GM19043 (cell line): ENCODE measurements around the gene SPTLC3.
A peak's percentile ranks its signal among the peaks of the same experiment; 100 is the strongest.

Experiments
- ATAC-seq: cut with Tn5 transposase; IDR thresholded peaks from one replicate; pipeline ENCODE4 v1.9.1; 2021; ENCODE audit warnings: low read depth; ENCODE audit not compliant: unreplicated experiment

Gene SPTLC3

GRCh38 chr20:12984069-12984765 lies 24.6 kb upstream of the SPTLC3 start:
- no peak for ATAC-seq

GRCh38 chr20:12984863-12985262 lies 23.9 kb upstream of the SPTLC3 start:
- no peak for ATAC-seq

GRCh38 chr20:12987261-12987660 lies 21.5 kb upstream of the SPTLC3 start:
- ATAC-seq: no peak

GRCh38 chr20:12989586-12990115 lies 19.1 kb upstream of the SPTLC3 start:
- no peak for ATAC-seq

GRCh38 chr20:12997128-12997655 lies 11.6 kb upstream of the SPTLC3 start:
- no peak for ATAC-seq

GRCh38 chr20:12998046-12998445 lies 10.7 kb upstream of the SPTLC3 start:
- ATAC-seq: no peak

GRCh38 chr20:12999201-12999600 lies 9.6 kb upstream of the SPTLC3 start:
- no peak for ATAC-seq

GRCh38 chr20:13002251-13002650 lies 6.5 kb upstream of the SPTLC3 start:
- no peak for ATAC-seq

GRCh38 chr20:13006825-13007224 lies 1.9 kb upstream of the SPTLC3 start:
- ATAC-seq: no peak

- ATAC-seq: no peak
Measured at GRCh38 chr20:13007596-13007995, 1.2 kb upstream of the SPTLC3 start.

GRCh38 chr20:13009682-13010406 lies 1.1 kb downstream of the SPTLC3 start:
- ATAC-seq: peak; percentile 96

GRCh38 chr20:13012886-13013285 lies 4.1 kb downstream of the SPTLC3 start:
- no peak for ATAC-seq

- no peak for ATAC-seq
Measured at GRCh38 chr20:13013411-13013810, 4.6 kb downstream of the SPTLC3 start.

GRCh38 chr20:13017235-13017634 lies 8.5 kb downstream of the SPTLC3 start:
- ATAC-seq: no peak

GRCh38 chr20:13017883-13018535 lies 9.2 kb downstream of the SPTLC3 start:
- ATAC-seq: no peak

GRCh38 chr20:13021205-13021970 lies 12.6 kb downstream of the SPTLC3 start:
- ATAC-seq: no peak

GRCh38 chr20:13022401-13023155 lies 13.8 kb downstream of the SPTLC3 start:
- no peak for ATAC-seq

- ATAC-seq: no peak
Measured at GRCh38 chr20:13024596-13024995, 15.8 kb downstream of the SPTLC3 start.

- ATAC-seq: no peak
Measured at GRCh38 chr20:13025181-13025580, 16.4 kb downstream of the SPTLC3 start.

GRCh38 chr20:13028001-13028400 lies 19.2 kb downstream of the SPTLC3 start:
- no peak for ATAC-seq
